GM12878 (cell line): ENCODE results near the gene PRG3. TPM values are rescaled to one million over a fixed set of nuclear protein-coding genes. Genes with fewer than 3 reads are reported as not detected.

Experiments
- ATAC-seq: fragments of 200-7000 bp; cut with Tn5 transposase; 3 replicates; pipeline ENCODE4 v1.9.1; 2020; ENCODE audit warnings: mild to moderate bottlenecking, moderate library complexity
- BruUV-seq: library from RNA; stranded (reverse); fragments of 400-500 nt; replicated peaks from 2 replicates; lab custom pipeline; 2021; lab: Mats Ljungman, UMichigan
- CTCF ChIA-PET: fragments of 300-600 bp; sonication (Branson Sonifier 250); formaldehyde crosslinking; extraction: SDS; loops from one replicate; lab custom pipeline; 2021; ENCODE audit warnings: inconsistent platforms; lab: Yijun Ruan, JAX
- POLR2A ChIA-PET: fragments of 350-600 bp; formaldehyde crosslinking; extraction: SDS; loops from one replicate; lab custom pipeline; 2021; ENCODE audit warnings: inconsistent platforms; lab: Charles Lee
- RAD21 ChIA-PET: fragments of 300-600 bp; sonication (Branson Sonifier 250); formaldehyde crosslinking; loops from one replicate; lab custom pipeline; 2023; ENCODE audit warnings: antibody characterized with exemption; ENCODE audit not compliant: unreplicated experiment; lab: Charles Lee
- SMC1A ChIA-PET: fragments of 300-600 bp; sonication (Branson Sonifier 250); formaldehyde crosslinking; loops from one replicate; lab custom pipeline; 2023; ENCODE audit not compliant: unreplicated experiment, uncharacterized antibody; lab: Charles Lee
- DNase-seq: peaks from one replicate; pipeline ENCODE4 v3.0.0-alpha.2; 2011; ENCODE audit warnings: low read depth, low spot score
- FAIRE-seq: peaks from 3 replicates; lab custom pipeline; 2011; peaks lifted over from hg19 to GRCh38; lab: Jason Lieb, UNC
- H2AFZ ChIP-seq: 2 replicates; pipeline ENCODE4 v1.6.0; 2011; ENCODE audit warnings: low read depth, low read length, control low read depth; ENCODE audit not compliant: control insufficient read depth
- H3K27ac ChIP-seq: 2 replicates; pipeline ENCODE4 v1.5.1; 2011; ENCODE audit warnings: control low read depth; ENCODE audit not compliant: control insufficient read depth, insufficient read depth
- H3K27me3 ChIP-seq, 2 experiments: replicated peaks in 1 of 2; 2 replicates each; pipeline versions ENCODE4 v1.6.0 to v1.6.1; 2011; ENCODE audit warnings: low read length in 1 of 2; ENCODE audit not compliant: control insufficient read depth in 2 of 2, insufficient read depth in 2 of 2
- H3K36me3 ChIP-seq, 2 experiments: 2 replicates each; pipeline ENCODE4 v1.5.1; 2011; ENCODE audit warnings: low read length in 1 of 2; ENCODE audit not compliant: control insufficient read depth in 2 of 2, insufficient read depth in 2 of 2
- H3K4me1 ChIP-seq: 2 replicates; pipeline ENCODE4 v1.6.1; 2011; ENCODE audit warnings: mild to moderate bottlenecking, low read length, moderate library complexity, mixed read lengths; ENCODE audit not compliant: control insufficient read depth, insufficient read depth
- H3K4me2 ChIP-seq: 2 replicates; pipeline ENCODE4 v1.6.0; 2011; ENCODE audit warnings: control low read depth; ENCODE audit not compliant: control insufficient read depth, insufficient read depth
- H3K4me3 ChIP-seq: fragments of 200-600 bp; sonication (generic); 2 replicates; pipeline ENCODE4 v1.5.1; 2016
- H3K79me2 ChIP-seq: 2 replicates; pipeline ENCODE4 v1.6.0; 2011; ENCODE audit warnings: low read length; ENCODE audit not compliant: control insufficient read depth, insufficient read depth
- H3K9ac ChIP-seq: 2 replicates; pipeline ENCODE4 v1.8.0; 2011; ENCODE audit warnings: low read length, control low read depth, mixed read lengths; ENCODE audit not compliant: control insufficient read depth, insufficient read depth
- H3K9me3 ChIP-seq: replicated peaks from 3 replicates; pipeline ENCODE4 v1.5.1; 2011; ENCODE audit warnings: mild to moderate bottlenecking, low read length; ENCODE audit not compliant: control insufficient read depth, insufficient read depth
- H4K20me1 ChIP-seq: 2 replicates; pipeline ENCODE4 v1.6.0; 2011; ENCODE audit not compliant: control insufficient read depth, insufficient read depth
- BACH1 ChIP-seq: fragments of 450-650 bp; IDR thresholded peaks from 2 replicates; pipeline ENCODE4 v1.6.1; 2017; ENCODE audit warnings: mild to moderate bottlenecking, borderline replicate concordance
- HDAC2 ChIP-seq: fragments of 200-600 bp; sonication (generic); IDR thresholded peaks from 2 replicates; pipeline ENCODE4 v1.6.1; 2017
- IRF4 ChIP-seq: IDR thresholded peaks from 2 replicates; pipeline ENCODE4 v1.6.1; 2011; ENCODE audit warnings: low read depth, low read length
- ZBTB40 ChIP-seq: fragments of 450-650 bp; IDR thresholded peaks from 2 replicates; pipeline ENCODE4 v1.6.1; 2016; ENCODE audit warnings: mild to moderate bottlenecking, moderate library complexity, borderline replicate concordance
- ZSCAN29 ChIP-seq: fragments of 450-650 bp; IDR thresholded peaks from 2 replicates; pipeline ENCODE4 v1.6.1; 2017; ENCODE audit warnings: mild to moderate bottlenecking, moderate library complexity
- WGBS: methylation state at CpG from one replicate; pipeline ENCODE4 v1.1.6; 2016; ENCODE audit warnings: low lambda C conversion rate; ENCODE audit not compliant: insufficient replicate concordance, insufficient coverage; ENCODE audit errors: missing lambda C conversion rate; 5-methylcytosine and 5-hydroxymethylcytosine counted together
- in situ Hi-C: fragments of 300-500 bp; cut with MboI; formaldehyde crosslinking; loops from 9 replicates; pipeline ENCODE4 v1.14.3; 2018; ENCODE audit warnings: mixed read lengths
- intact Hi-C: fragments of 100-400 bp; cut with micrococcal nuclease; formaldehyde crosslinking; loops from one replicate; pipeline ENCODE4 v1.14.2; 2022; ENCODE audit not compliant: unreplicated experiment
- polyA plus RNA-seq, 11 experiments: library from polyadenylated mRNA; depleted of rRNA in 4 of 11; unstranded in 6 of 11; stranded (reverse) in 5 of 11; fragments of >200 nt; fragmentation: Nextera tagmentation in 4 of 11; fragmentation: Illumina TruSeq in 1 of 11; extraction: Ambion mirVana in 4 of 11; extraction: Trizol in 1 of 11; gene quantifications; 1 replicate in 1 of 11; 2 replicates in 10 of 11; pipeline versions ENCODE4 v1.2.1 to v1.2.3, GENCODE V29; 2011 to 2016; ENCODE audit warnings: inconsistent platforms in 2 of 11, missing spikeins in 2 of 11, low read depth in 1 of 11
- total RNA-seq, 4 experiments: library from RNA; depleted of rRNA in 3 of 4; stranded (reverse); fragments of >200 nt in 3 of 4; fragmentation: Illumina TruSeq in 1 of 4; extraction: Trizol in 1 of 4; gene quantifications; 2 replicates each; pipeline versions ENCODE4 v1.2.1 to v1.2.3, GENCODE V29; 2013 to 2021
- TF ChIP-seq, protein P1 (sequence below): IDR thresholded peaks from 2 replicates; pipeline ENCODE4 v1.6.1; 2012; ENCODE audit warnings: mild to moderate bottlenecking, low read depth, low read length
- TF ChIP-seq, protein P2 (sequence below): IDR thresholded peaks from 2 replicates; pipeline ENCODE4 v1.6.1; 2011; ENCODE audit warnings: borderline replicate concordance, low read depth, mild to moderate bottlenecking, moderate library complexity, mixed read lengths, low read length; ENCODE audit not compliant: insufficient read depth; ENCODE audit errors: extremely low read length
- TF ChIP-seq, protein P3 (sequence below): IDR thresholded peaks from 2 replicates; pipeline ENCODE4 v1.6.1; 2012; ENCODE audit warnings: low read depth, low read length, improper control_type of control experiment

PRG3 gene
- total and polyA plus RNA-seq, 10 of the 15 experiments (the other 5 are each of a cell fraction or from before 2014, with no cell fraction given), result not detected

DNA sequence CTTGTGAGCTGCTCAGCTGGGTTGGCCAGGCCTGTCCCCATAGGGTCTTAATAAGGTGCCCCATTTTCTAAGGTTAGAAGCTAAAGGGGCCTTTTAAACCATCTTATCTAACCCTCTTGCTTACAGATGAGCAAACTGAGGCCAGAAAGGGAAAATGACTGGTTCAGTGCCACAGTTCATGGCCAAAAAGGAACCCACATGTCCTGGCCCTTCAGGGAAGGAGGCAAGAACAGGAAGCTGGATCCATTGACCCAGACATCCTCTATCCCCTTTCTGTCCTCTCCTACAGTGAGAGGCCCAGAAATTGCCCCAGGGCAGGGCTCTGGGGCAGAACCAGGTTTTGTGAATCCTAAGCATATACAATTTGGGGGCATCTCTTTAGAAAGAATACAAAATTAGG, 10.0 kb downstream of the PRG3 start (continued):
- TF ChIP-seq, protein P1, sequence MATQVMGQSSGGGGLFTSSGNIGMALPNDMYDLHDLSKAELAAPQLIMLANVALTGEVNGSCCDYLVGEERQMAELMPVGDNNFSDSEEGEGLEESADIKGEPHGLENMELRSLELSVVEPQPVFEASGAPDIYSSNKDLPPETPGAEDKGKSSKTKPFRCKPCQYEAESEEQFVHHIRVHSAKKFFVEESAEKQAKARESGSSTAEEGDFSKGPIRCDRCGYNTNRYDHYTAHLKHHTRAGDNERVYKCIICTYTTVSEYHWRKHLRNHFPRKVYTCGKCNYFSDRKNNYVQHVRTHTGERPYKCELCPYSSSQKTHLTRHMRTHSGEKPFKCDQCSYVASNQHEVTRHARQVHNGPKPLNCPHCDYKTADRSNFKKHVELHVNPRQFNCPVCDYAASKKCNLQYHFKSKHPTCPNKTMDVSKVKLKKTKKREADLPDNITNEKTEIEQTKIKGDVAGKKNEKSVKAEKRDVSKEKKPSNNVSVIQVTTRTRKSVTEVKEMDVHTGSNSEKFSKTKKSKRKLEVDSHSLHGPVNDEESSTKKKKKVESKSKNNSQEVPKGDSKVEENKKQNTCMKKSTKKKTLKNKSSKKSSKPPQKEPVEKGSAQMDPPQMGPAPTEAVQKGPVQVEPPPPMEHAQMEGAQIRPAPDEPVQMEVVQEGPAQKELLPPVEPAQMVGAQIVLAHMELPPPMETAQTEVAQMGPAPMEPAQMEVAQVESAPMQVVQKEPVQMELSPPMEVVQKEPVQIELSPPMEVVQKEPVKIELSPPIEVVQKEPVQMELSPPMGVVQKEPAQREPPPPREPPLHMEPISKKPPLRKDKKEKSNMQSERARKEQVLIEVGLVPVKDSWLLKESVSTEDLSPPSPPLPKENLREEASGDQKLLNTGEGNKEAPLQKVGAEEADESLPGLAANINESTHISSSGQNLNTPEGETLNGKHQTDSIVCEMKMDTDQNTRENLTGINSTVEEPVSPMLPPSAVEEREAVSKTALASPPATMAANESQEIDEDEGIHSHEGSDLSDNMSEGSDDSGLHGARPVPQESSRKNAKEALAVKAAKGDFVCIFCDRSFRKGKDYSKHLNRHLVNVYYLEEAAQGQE, result no peak
- no peak for TF ChIP-seq ZSCAN29

GRCh38 chr11:57370251-57370650, 10.7 kb downstream of the PRG3 start:
- POLR2A ChIA-PET, result no interaction called here
- H3K4me2 ChIP-seq, result no peak overlapping the region
- TF ChIP-seq ZBTB40, result no peak
- TF ChIP-seq, protein P1, result no peak
- TF ChIP-seq BACH1, result no peak
- TF ChIP-seq IRF4, result no peak
- TF ChIP-seq HDAC2, result no peak
- TF ChIP-seq, protein P2, sequence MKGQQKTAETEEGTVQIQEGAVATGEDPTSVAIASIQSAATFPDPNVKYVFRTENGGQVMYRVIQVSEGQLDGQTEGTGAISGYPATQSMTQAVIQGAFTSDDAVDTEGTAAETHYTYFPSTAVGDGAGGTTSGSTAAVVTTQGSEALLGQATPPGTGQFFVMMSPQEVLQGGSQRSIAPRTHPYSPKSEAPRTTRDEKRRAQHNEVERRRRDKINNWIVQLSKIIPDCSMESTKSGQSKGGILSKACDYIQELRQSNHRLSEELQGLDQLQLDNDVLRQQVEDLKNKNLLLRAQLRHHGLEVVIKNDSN, result no peak
- TF ChIP-seq, protein P3, sequence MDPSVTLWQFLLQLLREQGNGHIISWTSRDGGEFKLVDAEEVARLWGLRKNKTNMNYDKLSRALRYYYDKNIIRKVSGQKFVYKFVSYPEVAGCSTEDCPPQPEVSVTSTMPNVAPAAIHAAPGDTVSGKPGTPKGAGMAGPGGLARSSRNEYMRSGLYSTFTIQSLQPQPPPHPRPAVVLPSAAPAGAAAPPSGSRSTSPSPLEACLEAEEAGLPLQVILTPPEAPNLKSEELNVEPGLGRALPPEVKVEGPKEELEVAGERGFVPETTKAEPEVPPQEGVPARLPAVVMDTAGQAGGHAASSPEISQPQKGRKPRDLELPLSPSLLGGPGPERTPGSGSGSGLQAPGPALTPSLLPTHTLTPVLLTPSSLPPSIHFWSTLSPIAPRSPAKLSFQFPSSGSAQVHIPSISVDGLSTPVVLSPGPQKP, result no peak

More at GRCh38 chr11:57370251-57370650, 10.7 kb downstream of the PRG3 start:
- H3K9me3 ChIP-seq, result no peaks in the 10 kb centered on the region
- ATAC-seq (no peak), FAIRE-seq (no peak), DNase-seq (no peak)
- SMC1A ChIA-PET, result no interaction called here
- H3K27ac ChIP-seq, result no peak overlapping the region
- no peaks in the 10 kb centered on the region for H3K36me3 ChIP-seq
- no peak overlapping the region for H2AFZ ChIP-seq
- RAD21 ChIA-PET, result no interaction called here
- H3K4me3 ChIP-seq, result no peak overlapping the region
- CTCF ChIA-PET, result no interaction called here
- BruUV-seq, result no TSS peak
- intact Hi-C loops (no loop called here), in situ Hi-C loops (no loop called here)
- H3K27me3 ChIP-seq, result no peaks in the 10 kb centered on the region
- H3K79me2 ChIP-seq, result no peaks in the 10 kb centered on the region
- WGBS, result 48% methylated on average over 7 of the region's 7 CpGs
- no peak overlapping the region for H3K9ac ChIP-seq
- no peaks in the 10 kb centered on the region for H3K4me1 ChIP-seq
- no peaks in the 10 kb centered on the region for H4K20me1 ChIP-seq
